ENCODE results near the gene CD300H. TPM values are rescaled to one million over a fixed set of nuclear protein-coding genes. Genes with fewer than 3 reads are reported as not detected.
"Not testable (repeated sequence)": the region's sequence is repeated elsewhere in the genome, so short reads cannot be mapped to it uniquely, and the experiment has no call there.

The CD300H gene
- total RNA-seq, 1 donor from 2014 or later, result not detected

- no peak for DNase-seq
Observed at GRCh38 chr17:74584292-74585060, 17.2 kb upstream of the CD300H start.

- no peak for DNase-seq
Observed at GRCh38 chr17:74582633-74583032, 15.3 kb upstream of the CD300H start.

GRCh38 chr17:74579900-74580299 lies 12.6 kb upstream of the CD300H start:
- no peak for DNase-seq

GRCh38 chr17:74578979-74579378 lies 11.7 kb upstream of the CD300H start:
- no peak for DNase-seq

GRCh38 chr17:74574489-74575142 lies 7.3 kb upstream of the CD300H start:
- no peak for DNase-seq

- DNase-seq, result not testable (repeated sequence)
Observed at GRCh38 chr17:74573635-74574034, 6.3 kb upstream of the CD300H start.

- no peak for DNase-seq
Observed at GRCh38 chr17:74573169-74573568, 5.9 kb upstream of the CD300H start.

GRCh38 chr17:74571621-74572270 lies 4.4 kb upstream of the CD300H start:
- no peak for DNase-seq

- DNase-seq, result peak; percentile 52
Observed at GRCh38 chr17:74569020-74570003, 2.0 kb upstream of the CD300H start.

- no peak for DNase-seq
Observed at GRCh38 chr17:74568106-74568873, 981 bp upstream of the CD300H start.

GRCh38 chr17:74566132-74566753 lies 1.1 kb downstream of the CD300H start:
- peak; percentile 52 for DNase-seq

- DNase-seq, result no peak
Observed at GRCh38 chr17:74565126-74565525, 2.2 kb downstream of the CD300H start.

- DNase-seq, result no peak
Observed at GRCh38 chr17:74563358-74563757, 4.0 kb downstream of the CD300H start.

GRCh38 chr17:74561586-74561985 lies 5.7 kb downstream of the CD300H start:
- no peak for DNase-seq

- DNase-seq, result no peak
Observed at GRCh38 chr17:74558882-74559519, 8.3 kb downstream of the CD300H start.

- not testable (repeated sequence) for DNase-seq
Observed at GRCh38 chr17:74558402-74558801, 8.9 kb downstream of the CD300H start.

GRCh38 chr17:74555427-74555940 lies 11.8 kb downstream of the CD300H start:
- no peak for DNase-seq

GRCh38 chr17:74554909-74555308 lies 12.4 kb downstream of the CD300H start:
- no peak for DNase-seq

- DNase-seq, result peak; percentile 17
Observed at GRCh38 chr17:74552037-74552436, 15.3 kb downstream of the CD300H start.

- DNase-seq, result no peak
Observed at GRCh38 chr17:74550602-74551001, 16.7 kb downstream of the CD300H start.
